GM20431 (cell line): ENCODE measurements around the gene OR52L1.

Source experiments
- in situ Hi-C: fragments of 300-500 bp; cut with MseI, MboI; formaldehyde crosslinking; loops from one replicate; pipeline ENCODE4 v1.15.0; 2020; ENCODE audit warnings: low sequenced_read_pairs; ENCODE audit not compliant: unreplicated experiment

Gene OR52L1

DNA sequence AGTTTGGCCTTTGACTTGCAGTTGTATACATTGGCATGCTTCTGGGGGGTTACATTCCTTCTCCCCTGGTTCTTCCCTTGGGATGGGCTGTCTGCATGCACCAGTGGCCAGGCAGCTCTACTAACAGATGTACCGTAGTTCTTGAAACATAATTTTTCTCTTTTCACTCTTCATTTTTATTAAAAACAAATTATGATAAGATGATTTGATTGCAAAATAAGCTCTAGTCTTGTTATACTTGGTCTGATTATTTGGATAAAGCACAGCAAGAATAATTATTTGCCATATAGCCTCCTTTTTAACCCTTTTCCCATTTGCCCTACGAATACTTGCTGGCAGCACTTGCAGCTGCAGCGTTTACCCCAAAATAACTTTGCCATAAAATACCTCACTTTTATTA, 31.2 kb downstream of the OR52L1 start:
- in situ Hi-C loops, result no loop called here

DNA sequence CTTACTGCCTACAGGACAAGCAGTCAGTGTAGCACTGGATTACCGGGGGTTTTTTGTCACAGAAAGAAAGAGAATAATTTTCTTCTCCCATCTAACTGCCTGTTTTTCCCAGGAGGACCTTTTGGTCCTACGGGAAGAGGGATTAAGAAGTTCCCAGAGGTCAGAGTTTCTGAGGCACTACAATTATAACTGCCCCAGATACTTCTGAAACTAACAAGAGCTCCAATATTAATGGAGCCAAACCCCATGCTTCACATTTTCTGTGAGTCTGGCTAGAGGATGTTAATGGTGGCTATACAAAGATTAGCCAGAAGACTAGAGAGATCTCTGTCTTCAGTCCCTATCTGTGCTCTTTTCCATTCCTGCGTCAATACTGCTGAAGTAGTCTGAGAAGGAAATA, 44.8 kb downstream of the OR52L1 start, which contains the start of gene OR56A3:
OR56A3 (plus strand) TSS at position 301 of the 400 bp plus-strand sequence. CDS start 5,096 bp downstream, outside the sequence.
- in situ Hi-C loops, result no loop called here

DNA sequence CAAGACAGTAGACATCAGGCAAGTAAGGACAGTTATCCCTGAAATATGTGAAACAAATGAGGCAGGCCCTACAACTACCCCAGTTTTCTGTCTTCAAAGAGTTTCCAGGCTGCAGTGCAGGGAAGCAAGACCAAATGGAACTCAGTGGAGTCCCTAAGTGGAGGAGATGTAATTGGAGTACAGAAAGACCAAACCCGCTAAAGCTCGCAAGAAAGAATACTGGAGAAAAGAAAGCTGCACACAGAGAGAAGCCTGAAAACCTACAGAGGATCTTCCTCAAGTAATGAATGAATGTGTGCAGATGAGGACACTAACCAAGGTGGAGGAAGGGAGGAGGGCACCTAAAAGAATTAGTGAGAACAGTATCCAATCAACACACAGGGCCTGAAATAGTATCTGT, 46.0 kb downstream of the OR52L1 start:
- in situ Hi-C loops, result no loop called here

DNA sequence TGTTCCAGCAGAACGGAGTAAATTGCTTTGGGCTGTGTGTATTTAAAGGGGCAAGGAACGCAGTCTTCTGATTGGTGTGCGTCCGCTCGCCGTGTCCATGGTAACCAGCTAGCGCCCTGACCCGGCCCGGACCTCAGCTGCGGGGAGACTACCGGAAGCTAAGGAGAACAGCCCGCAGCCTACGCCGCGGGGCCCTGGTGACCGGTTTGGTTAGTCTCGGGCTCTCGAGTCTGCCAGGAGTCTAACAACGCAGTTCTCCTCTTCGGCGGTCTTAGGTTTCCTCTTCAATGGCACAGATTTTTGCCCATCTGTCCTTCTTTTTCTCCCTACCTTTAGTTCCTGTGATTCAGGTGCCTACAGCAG, 48.2 kb downstream of the OR52L1 start:
- in situ Hi-C loops, result no loop called here

DNA sequence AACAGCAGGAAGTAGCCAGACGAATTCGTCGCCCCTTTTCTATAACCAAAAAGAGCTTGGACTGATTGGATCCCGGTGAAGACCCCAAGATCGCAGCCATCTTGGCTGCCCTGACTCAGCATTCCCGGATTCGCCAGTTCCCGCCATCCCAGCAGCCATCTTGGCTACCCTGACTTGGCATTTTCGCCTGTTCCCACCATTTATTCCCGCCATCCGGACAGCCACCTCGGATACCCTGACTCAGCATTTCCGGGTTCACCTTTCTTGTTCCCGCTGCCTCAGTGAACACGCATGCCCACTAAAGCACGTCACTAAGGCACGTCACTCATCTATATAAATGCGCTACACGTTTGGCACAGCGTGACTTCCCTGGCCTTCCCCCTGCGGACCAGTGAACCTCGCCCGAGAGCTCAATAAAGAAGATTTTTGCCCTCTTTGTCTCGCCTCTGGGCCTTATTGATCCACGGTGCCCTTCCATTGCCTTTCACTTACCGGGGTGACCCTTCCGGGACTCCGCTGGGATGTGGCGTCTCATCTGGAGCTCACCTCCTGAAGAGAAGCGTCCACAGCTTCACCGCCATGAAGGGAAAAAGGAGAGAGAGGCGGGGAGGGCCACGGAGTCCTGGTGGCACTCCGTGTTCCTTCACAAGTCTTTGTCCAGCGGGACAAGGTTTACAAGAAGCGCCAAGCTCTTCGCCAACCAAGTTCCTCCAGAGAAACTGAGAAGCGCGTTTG, 48.8 kb downstream of the OR52L1 start:
- in situ Hi-C loops, result no loop called here
